ENCODE data around the gene TOB1.

TOB1 gene

GRCh38 chr17:50845240-50846147 is 20.7 kb downstream of the TOB1 start:
- DNase-seq (ENCODE audit: low read depth), result no peak

GRCh38 chr17:50844117-50844700 is 21.9 kb downstream of the TOB1 start:
- DNase-seq (ENCODE audit: low read depth), result no peak

- no peak for DNase-seq (ENCODE audit: low read depth)
Measured at GRCh38 chr17:50843150-50843905, 22.8 kb downstream of the TOB1 start.

GRCh38 chr17:50842506-50843149 is 23.5 kb downstream of the TOB1 start:
- no peak for DNase-seq (ENCODE audit: low read depth)

DNA sequence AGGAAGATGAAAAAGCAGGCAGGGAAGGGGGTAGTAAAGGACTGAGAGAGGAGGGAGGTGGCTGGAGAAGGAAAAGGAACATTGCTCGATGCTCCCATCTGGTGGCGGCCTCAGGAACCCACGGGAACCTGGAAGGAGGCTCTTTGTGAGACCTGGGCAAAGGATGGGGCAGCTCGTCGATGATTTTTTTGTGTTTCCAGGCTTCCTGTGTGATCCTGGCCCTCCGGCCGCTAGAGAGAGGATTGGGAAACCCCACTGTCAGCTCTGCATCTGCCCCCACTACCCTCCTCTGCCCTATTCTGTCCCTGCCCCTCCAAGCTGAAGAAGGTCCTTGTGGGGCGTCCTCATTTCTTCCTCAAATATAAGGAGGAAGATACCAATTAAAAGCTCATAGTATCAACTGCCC is 24.2 kb downstream of the TOB1 start:
- no peak for DNase-seq (ENCODE audit: low read depth)

- DNase-seq (ENCODE audit: low read depth), result no peak
Measured at GRCh38 chr17:50841277-50841948, 24.7 kb downstream of the TOB1 start.

DNA sequence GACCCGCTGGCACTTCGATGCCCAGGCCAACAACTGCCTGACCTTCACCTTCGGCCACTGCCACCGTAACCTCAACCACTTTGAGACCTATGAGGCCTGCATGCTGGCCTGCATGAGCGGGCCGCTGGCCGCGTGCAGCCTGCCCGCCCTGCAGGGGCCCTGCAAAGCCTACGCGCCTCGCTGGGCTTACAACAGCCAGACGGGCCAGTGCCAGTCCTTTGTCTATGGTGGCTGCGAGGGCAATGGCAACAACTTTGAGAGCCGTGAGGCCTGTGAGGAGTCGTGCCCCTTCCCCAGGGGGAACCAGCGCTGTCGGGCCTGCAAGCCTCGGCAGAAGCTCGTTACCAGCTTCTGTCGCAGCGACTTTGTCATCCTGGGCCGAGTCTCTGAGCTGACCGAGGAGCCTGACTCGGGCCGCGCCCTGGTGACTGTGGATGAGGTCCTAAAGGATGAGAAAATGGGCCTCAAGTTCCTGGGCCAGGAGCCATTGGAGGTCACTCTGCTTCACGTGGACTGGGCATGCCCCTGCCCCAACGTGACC is 25.8 kb downstream of the TOB1 start:
- no peak for DNase-seq (ENCODE audit: low read depth)

DNA sequence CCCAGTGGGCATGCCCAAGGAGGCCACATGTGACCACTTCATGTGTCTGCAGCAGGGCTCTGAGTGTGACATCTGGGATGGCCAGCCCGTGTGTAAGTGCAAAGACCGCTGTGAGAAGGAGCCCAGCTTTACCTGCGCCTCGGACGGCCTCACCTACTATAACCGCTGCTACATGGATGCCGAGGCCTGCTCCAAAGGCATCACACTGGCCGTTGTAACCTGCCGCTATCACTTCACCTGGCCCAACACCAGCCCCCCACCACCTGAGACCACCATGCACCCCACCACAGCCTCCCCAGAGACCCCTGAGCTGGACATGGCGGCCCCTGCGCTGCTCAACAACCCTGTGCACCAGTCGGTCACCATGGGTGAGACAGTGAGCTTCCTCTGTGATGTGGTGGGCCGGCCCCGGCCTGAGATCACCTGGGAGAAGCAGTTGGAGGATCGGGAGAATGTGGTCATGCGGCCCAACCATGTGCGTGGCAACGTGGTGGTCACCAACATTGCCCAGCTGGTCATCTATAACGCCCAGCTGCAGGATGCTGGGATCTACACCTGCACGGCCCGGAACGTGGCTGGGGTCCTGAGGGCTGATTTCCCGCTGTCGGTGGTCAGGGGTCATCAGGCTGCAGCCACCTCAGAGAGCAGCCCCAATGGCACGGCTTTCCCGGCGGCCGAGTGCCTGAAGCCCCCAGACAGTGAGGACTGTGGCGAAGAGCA is 26.4 kb downstream of the TOB1 start:
- no peak for DNase-seq (ENCODE audit: low read depth)

- DNase-seq (ENCODE audit: low read depth), result no peak
Measured at GRCh38 chr17:50837980-50838954, 27.9 kb downstream of the TOB1 start.

GRCh38 chr17:50837286-50837979 is 28.7 kb downstream of the TOB1 start:
- no peak for DNase-seq (ENCODE audit: low read depth)

- DNase-seq (ENCODE audit: low read depth), result no peak
Measured at GRCh38 chr17:50836826-50837225, 29.3 kb downstream of the TOB1 start.

DNA sequence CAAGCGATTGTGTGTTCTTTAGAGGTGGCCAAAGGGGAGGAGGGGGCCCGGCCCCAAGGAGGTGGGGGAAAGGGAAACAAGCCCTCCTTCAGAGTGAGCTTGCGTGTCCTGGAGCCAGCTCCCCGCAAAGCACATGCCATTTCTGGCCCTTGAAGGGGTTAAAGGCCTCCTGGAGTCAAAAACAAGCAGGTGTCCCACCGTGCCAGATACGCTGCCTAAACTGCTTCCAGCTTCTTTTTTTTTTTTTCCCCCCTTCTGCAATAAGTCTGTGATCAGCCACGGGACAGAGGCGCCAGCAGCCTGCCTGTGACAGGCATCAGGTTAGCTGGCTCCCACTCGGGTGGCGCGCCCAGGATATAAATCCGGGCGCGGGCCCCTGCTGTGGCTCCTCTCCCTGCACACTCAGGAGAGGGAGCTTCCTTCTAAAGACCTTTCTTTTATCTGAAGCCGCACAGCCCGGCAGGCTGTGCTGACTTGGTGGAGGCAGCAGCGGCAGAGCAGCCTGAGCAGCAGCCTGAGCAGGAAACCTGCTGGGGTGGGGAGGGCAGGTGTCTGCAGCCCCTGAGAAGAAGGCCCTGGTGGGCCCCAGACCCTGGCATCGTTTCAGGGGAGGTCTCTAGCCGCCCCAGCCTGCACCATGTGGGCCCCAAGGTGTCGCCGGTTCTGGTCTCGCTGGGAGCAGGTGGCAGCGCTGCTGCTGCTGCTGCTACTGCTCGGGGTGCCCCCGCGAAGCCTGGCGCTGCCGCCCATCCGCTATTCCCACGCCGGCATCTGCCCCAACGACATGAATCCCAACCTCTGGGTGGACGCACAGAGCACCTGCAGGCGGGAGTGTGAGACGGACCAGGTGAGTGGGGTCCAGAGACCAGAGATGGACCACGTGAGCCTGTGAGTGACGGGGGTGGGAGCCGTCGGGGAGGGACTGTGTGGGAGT is 30.6 kb downstream of the TOB1 start, which contains the start of gene WFIKKN2:
Gene WFIKKN2 (plus strand): TSS at position 286 of the 934 bp plus-strand sequence. CDS start 352 bp downstream, at position 638.
- no peak for DNase-seq (ENCODE audit: low read depth)

GRCh38 chr17:50834429-50835300 is 31.5 kb downstream of the TOB1 start:
- no peak for DNase-seq (ENCODE audit: low read depth)

- DNase-seq (ENCODE audit: low read depth), result no peak
Measured at GRCh38 chr17:50833510-50834428, 32.4 kb downstream of the TOB1 start.

DNA sequence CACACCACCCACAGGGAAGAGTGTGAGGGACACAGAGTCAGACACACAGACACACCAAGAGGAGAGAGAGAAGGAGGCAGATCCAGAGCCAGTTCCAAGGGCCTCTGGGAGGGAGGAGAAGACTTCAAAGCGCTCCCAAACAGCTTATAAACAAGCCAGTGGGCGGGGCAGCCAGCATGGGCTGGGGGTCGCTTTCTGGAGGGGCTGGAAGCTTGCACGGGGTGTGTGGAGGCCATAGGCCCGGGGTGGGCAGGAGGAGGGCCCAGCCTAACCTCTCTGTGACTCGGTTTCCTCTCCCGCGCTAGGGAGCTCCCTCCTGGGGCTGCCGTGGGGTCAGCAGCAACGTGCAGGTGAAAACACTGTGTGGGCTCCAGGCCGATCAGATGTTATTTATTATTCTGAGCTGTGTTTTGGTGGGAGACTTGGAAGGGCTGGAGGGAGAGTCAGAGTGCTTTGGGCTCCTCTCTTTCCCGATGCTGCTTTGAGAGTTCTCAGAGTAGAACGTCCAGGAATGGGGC is 33.2 kb downstream of the TOB1 start:
- DNase-seq (ENCODE audit: low read depth), result no peak

Data from HS-27A (cell line).